IMR-90 (cell line): ENCODE measurements around the gene SDK1. TPM values are rescaled to one million over a fixed set of nuclear protein-coding genes. Genes with fewer than 3 reads are reported as not detected.

Experiments
- ATAC-seq: fragments of 200-7000 bp; cut with Tn5 transposase; 2 replicates; pipeline ENCODE4 v1.9.1; 2020; ENCODE audit warnings: low read depth, mild to moderate bottlenecking, moderate library complexity
- BruUV-seq: library from RNA; stranded (reverse); fragments of 400-500 nt; replicated peaks from 2 replicates; lab custom pipeline; 2021; lab: Mats Ljungman, UMichigan
- CTCF ChIA-PET: fragments of 300-600 bp; formaldehyde crosslinking; extraction: SDS; loops from one replicate; lab custom pipeline; 2021; ENCODE audit warnings: antibody characterized with exemption; lab: Yijun Ruan, JAX
- POLR2A ChIA-PET: fragments of 300-600 bp; sonication (Branson Sonifier 250); formaldehyde crosslinking; loops from one replicate; lab custom pipeline; 2022; ENCODE audit warnings: antibody characterized with exemption; ENCODE audit not compliant: unreplicated experiment; lab: Charles Lee
- DNase-seq: peaks from one replicate; pipeline ENCODE4 v3.0.0; 2013
- H2AFZ ChIP-seq: replicated peaks from 2 replicates; pipeline ENCODE3; 2013; ENCODE audit warnings: low read length, mild to moderate bottlenecking; ENCODE audit not compliant: poor library complexity
- H2AK5ac ChIP-seq: 2 replicates; pipeline ENCODE4 v1.6.1; 2013; ENCODE audit warnings: low read depth, low read length, inconsistent platforms
- H2AK9ac ChIP-seq: replicated peaks from 2 replicates; pipeline ENCODE3; 2013; ENCODE audit warnings: mild to moderate bottlenecking, low read depth, low read length, moderate library complexity; ENCODE audit not compliant: poor library complexity
- H2BK120ac ChIP-seq: 2 replicates; pipeline ENCODE4 v1.6.1; 2013; ENCODE audit warnings: low read depth, low read length, inconsistent platforms
- H2BK15ac ChIP-seq: 3 replicates; pipeline ENCODE4 v1.6.1; 2013; ENCODE audit warnings: low read depth, low read length, inconsistent platforms
- H2BK20ac ChIP-seq: 2 replicates; pipeline ENCODE4 v1.6.1; 2013; ENCODE audit warnings: low read depth, mild to moderate bottlenecking, inconsistent platforms, low read length, moderate library complexity
- H2BK5ac ChIP-seq: 2 replicates; pipeline ENCODE4 v1.6.1; 2013; ENCODE audit warnings: mild to moderate bottlenecking, low read depth, low read length, inconsistent platforms; ENCODE audit not compliant: poor library complexity, severe bottlenecking
- H3K14ac ChIP-seq: replicated peaks from 2 replicates; pipeline ENCODE4 v1.6.1; 2013; ENCODE audit warnings: low read depth, low read length, inconsistent platforms
- H3K18ac ChIP-seq: 2 replicates; pipeline ENCODE4 v1.6.1; 2013; ENCODE audit warnings: low read depth, low read length, control low read depth
- H3K23ac ChIP-seq: 2 replicates; pipeline ENCODE4 v1.6.1; 2013; ENCODE audit warnings: low read depth, low read length, inconsistent platforms
- H3K27ac ChIP-seq: 2 replicates; pipeline ENCODE4 v1.5.1; 2013; ENCODE audit warnings: mild to moderate bottlenecking, control low read depth, low read length; ENCODE audit not compliant: insufficient read depth
- H3K27me3 ChIP-seq: 2 replicates; pipeline ENCODE4 v1.6.1; 2013; ENCODE audit warnings: low read length; ENCODE audit not compliant: control insufficient read depth, insufficient read depth
- H3K36me3 ChIP-seq: 2 replicates; pipeline ENCODE4 v1.6.1; 2013; ENCODE audit warnings: low read length, mixed read lengths; ENCODE audit not compliant: control insufficient read depth, insufficient read depth
- H3K4ac ChIP-seq: 2 replicates; pipeline ENCODE4 v1.6.1; 2013; ENCODE audit warnings: low read depth, low read length, inconsistent platforms
- H3K4me1 ChIP-seq: 2 replicates; pipeline ENCODE4 v1.6.1; 2013; ENCODE audit warnings: low read length, mixed read lengths; ENCODE audit not compliant: control insufficient read depth, insufficient read depth
- H3K4me2 ChIP-seq: 2 replicates; pipeline ENCODE4 v1.6.1; 2013; ENCODE audit warnings: low read depth, mild to moderate bottlenecking, control low read depth, low read length, moderate library complexity
- H3K4me3 ChIP-seq: 2 replicates; pipeline ENCODE4 v1.5.1; 2013; ENCODE audit warnings: low read depth, mild to moderate bottlenecking, control low read depth, low read length, moderate library complexity; ENCODE audit not compliant: insufficient read depth
- H3K56ac ChIP-seq: 2 replicates; pipeline ENCODE4 v1.6.1; 2013; ENCODE audit warnings: low read length, inconsistent platforms; ENCODE audit not compliant: insufficient read depth; ENCODE audit errors: extremely low read depth
- H3K79me1 ChIP-seq, 2 experiments: 2 replicates each; pipeline ENCODE4 v1.6.1; 2013; ENCODE audit warnings: low read length in 2 of 2, inconsistent platforms in 1 of 2, low read depth in 1 of 2
- H3K9ac ChIP-seq: 2 replicates; pipeline ENCODE4 v1.6.1; 2013; ENCODE audit warnings: low read depth, low read length, control low read depth
- H3K9me1 ChIP-seq: 2 replicates; pipeline ENCODE4 v1.6.1; 2013; ENCODE audit warnings: low read length, inconsistent platforms; ENCODE audit not compliant: insufficient read depth
- H3K9me3 ChIP-seq: 2 replicates; pipeline ENCODE4 v1.6.1; 2013; ENCODE audit warnings: low read length; ENCODE audit not compliant: control insufficient read depth, insufficient read depth
- H4K20me1 ChIP-seq: 2 replicates; pipeline ENCODE4 v1.6.1; 2013; ENCODE audit warnings: low read length, inconsistent platforms; ENCODE audit not compliant: insufficient read depth
- H4K5ac ChIP-seq: 2 replicates; pipeline ENCODE4 v1.6.1; 2013; ENCODE audit warnings: mild to moderate bottlenecking, low read depth, low read length, control low read depth
- H4K8ac ChIP-seq, 2 experiments: 2 replicates each; pipeline ENCODE4 v1.6.1; 2013; ENCODE audit warnings: low read depth in 2 of 2, low read length in 2 of 2, control low read depth in 1 of 2, inconsistent platforms in 1 of 2
- H4K91ac ChIP-seq: 2 replicates; pipeline ENCODE4 v1.6.1; 2013; ENCODE audit warnings: low read depth, low read length, inconsistent platforms; ENCODE audit not compliant: insufficient read depth
- BHLHE40 ChIP-seq: fragments of 150-350 bp; IDR thresholded peaks from 2 replicates; pipeline ENCODE4 v1.6.1; 2016; ENCODE audit warnings: mild to moderate bottlenecking, low read depth, low read length
- CEBPB ChIP-seq: IDR thresholded peaks from 2 replicates; pipeline ENCODE4 v1.6.1; 2012; ENCODE audit warnings: low read depth, low read length, improper control_type of control experiment
- CHD1 ChIP-seq: IDR thresholded peaks from 2 replicates; pipeline ENCODE4 v1.6.1; 2012; ENCODE audit warnings: low read depth, low read length, improper control_type of control experiment
- CTCF ChIP-seq: conservative IDR thresholded peaks from 2 replicates; pipeline ENCODE4 v1.5.1; 2012; ENCODE audit warnings: mild to moderate bottlenecking, low read depth, low read length, improper control_type of control experiment
- ELK1 ChIP-seq: fragments of 150-350 bp; IDR thresholded peaks from 2 replicates; pipeline ENCODE4 v1.6.1; 2016; ENCODE audit warnings: low read depth, mild to moderate bottlenecking, low read length, moderate library complexity, borderline replicate concordance
- FOS ChIP-seq: fragments of 150-350 bp; IDR thresholded peaks from 2 replicates; pipeline ENCODE4 v1.6.1; 2016; ENCODE audit warnings: low read depth, low read length
- MAFK ChIP-seq: IDR thresholded peaks from 2 replicates; pipeline ENCODE4 v1.6.1; 2012; ENCODE audit warnings: low read depth, low read length, improper control_type of control experiment
- MAZ ChIP-seq: IDR thresholded peaks from 2 replicates; pipeline ENCODE4 v1.6.1; 2012; ENCODE audit warnings: low read depth, mild to moderate bottlenecking, low read length, improper control_type of control experiment, moderate library complexity, borderline replicate concordance
- MXI1 ChIP-seq: IDR thresholded peaks from 2 replicates; pipeline ENCODE4 v1.6.1; 2012; ENCODE audit warnings: low read depth, mild to moderate bottlenecking, low read length, moderate library complexity, borderline replicate concordance
- NFE2L2 ChIP-seq: fragments of 150-350 bp; IDR thresholded peaks from 2 replicates; pipeline ENCODE4 v1.6.1; 2016; ENCODE audit warnings: low read depth, mild to moderate bottlenecking, low read length
- POLR2A ChIP-seq: IDR thresholded peaks from 2 replicates; pipeline ENCODE4 v1.6.1; 2012; ENCODE audit warnings: mild to moderate bottlenecking, low read depth, low read length
- RAD21 ChIP-seq: IDR thresholded peaks from 2 replicates; pipeline ENCODE4 v1.6.1; 2012; ENCODE audit warnings: low read length, improper control_type of control experiment
- RCOR1 ChIP-seq: IDR thresholded peaks from 2 replicates; pipeline ENCODE4 v1.6.1; 2012; ENCODE audit warnings: mild to moderate bottlenecking, low read length, improper control_type of control experiment; ENCODE audit not compliant: insufficient replicate concordance
- RFX5 ChIP-seq: IDR thresholded peaks from 2 replicates; pipeline ENCODE4 v1.8.0; 2012; ENCODE audit warnings: low read depth, mild to moderate bottlenecking, low read length, moderate library complexity
- SMC3 ChIP-seq: fragments of 150-350 bp; IDR thresholded peaks from 2 replicates; pipeline ENCODE4 v1.6.1; 2016; ENCODE audit warnings: low read depth, mild to moderate bottlenecking, antibody characterized with exemption, low read length, moderate library complexity
- USF2 ChIP-seq: fragments of 150-350 bp; IDR thresholded peaks from 2 replicates; pipeline ENCODE4 v1.6.1; 2017; ENCODE audit warnings: mild to moderate bottlenecking, antibody characterized with exemption, low read length, low read depth
- WGBS, 2 experiments: methylation state at CpG; one replicate each; pipeline versions ENCODE4 v1.1.5 to v1.1.7; 2013; ENCODE audit warnings: missing lambda C conversion rate in 2 of 2; ENCODE audit not compliant: insufficient read length in 1 of 2; ENCODE audit errors: extremely low coverage in 2 of 2; 5-methylcytosine and 5-hydroxymethylcytosine counted together
- dilution Hi-C: fragments of 300-500 bp; cut with HindIII; formaldehyde crosslinking; loops from one replicate; pipeline ENCODE4 v1.14.3; 2018; ENCODE audit warnings: low sequenced_read_pairs; ENCODE audit not compliant: unreplicated experiment
- in situ Hi-C: fragments of 300-500 bp; cut with MboI; formaldehyde crosslinking; loops from 3 replicates; pipeline ENCODE4 v1.14.3; 2019; ENCODE audit warnings: low sequenced_read_pairs, inconsistent platforms, mixed read lengths
- intact Hi-C: fragments of 100-400 bp; cut with micrococcal nuclease; formaldehyde crosslinking; loops from 2 replicates; pipeline ENCODE4 v1.10.0; 2022
- polyA plus RNA-seq, 3 experiments: library from polyadenylated mRNA; depleted of rRNA; stranded (reverse); fragments of >200 nt; gene quantifications; 2 replicates each; pipeline ENCODE4 v1.2.3, GENCODE V29; 2012; ENCODE audit warnings: low replicate concordance in 1 of 3
- total RNA-seq: library from RNA; depleted of rRNA; stranded (reverse); fragments of >200 nt; gene quantifications from 2 replicates; pipeline ENCODE4 v1.2.3, GENCODE V29; 2012

SDK1 gene
- total and polyA plus RNA-seq, 2 of the 4 experiments (the other 2 are of a cell fraction): 1.5 to 1.6 TPM

GRCh38 chr7:3975371-3975770 is 674.3 kb downstream of the SDK1 start:
- dilution Hi-C loops (no loop called here), intact Hi-C loops (no loop called here), in situ Hi-C loops (no loop called here)
- WGBS, 2 experiments: 100% methylated on average over 1 of the region's 6 CpGs; no CpG with 5 or more reads in 1 of the 2 experiments
- Histone ChIP-seq H4K5ac (no peak overlapping the region), H3K36me3 (no peaks in the 10 kb centered on the region), H3K27me3 (no peaks in the 10 kb centered on the region), H2AFZ (no peak overlapping the region), H2AK5ac (no peak overlapping the region), H3K14ac (no peak overlapping the region), H3K79me1 (no peaks in the 10 kb centered on the region), H3K9ac (no peak overlapping the region), H3K18ac (no peak overlapping the region), H3K9me1 (no peaks in the 10 kb centered on the region), H3K56ac (no peak overlapping the region), H2BK5ac (no peak overlapping the region), H3K4ac (no peak overlapping the region), H2AK9ac (no peak overlapping the region), H3K27ac (no peak overlapping the region), H3K4me1 (no peaks in the 10 kb centered on the region), H2BK120ac (no peak overlapping the region), H2BK20ac (no peak overlapping the region), H4K8ac (no peak overlapping the region), H4K91ac (no peak overlapping the region), H3K9me3 (peaks cover 2% of the 10 kb centered on the region; the same call in 1 of the 2 replicates), H3K4me2 (no peak overlapping the region), H4K20me1 (no peaks in the 10 kb centered on the region), H2BK15ac (no peak overlapping the region), H3K4me3 (no peak overlapping the region), H3K23ac (no peak overlapping the region)
- ChIA-PET CTCF (no interaction called here), POLR2A (no interaction called here)
- BruUV-seq: no TSS peak
- ATAC-seq (no peak), DNase-seq (no peak)
- TF ChIP-seq NFE2L2 (no peak), MAZ (no peak), RFX5 (no peak), MAFK (no peak), CTCF (no peak), USF2 (no peak), CEBPB (no peak), RCOR1 (no peak), BHLHE40 (no peak), POLR2A (no peak), FOS (no peak), CHD1 (no peak), ELK1 (no peak), MXI1 (no peak), RAD21 (no peak), SMC3 (no peak)
